Glomerular endothelial cell (primary cell): ENCODE measurements around the gene SLC25A26. TPM values are rescaled to one million over a fixed set of nuclear protein-coding genes. Genes with fewer than 3 reads are reported as not detected.

Source experiments
- DNase-seq: peaks from one replicate; pipeline ENCODE4 v3.0.0-alpha.2; 2011; ENCODE audit warnings: low read depth, low spot score; ENCODE audit errors: extremely low read depth
- total RNA-seq: library from RNA; depleted of rRNA; stranded (reverse); fragments of >200 nt; gene quantifications from 2 replicates; pipeline ENCODE4 v1.2.3, GENCODE V29; 2015

SLC25A26 gene
- 9.1 and 12.9 TPM in 2 replicates for total RNA-seq

DNA sequence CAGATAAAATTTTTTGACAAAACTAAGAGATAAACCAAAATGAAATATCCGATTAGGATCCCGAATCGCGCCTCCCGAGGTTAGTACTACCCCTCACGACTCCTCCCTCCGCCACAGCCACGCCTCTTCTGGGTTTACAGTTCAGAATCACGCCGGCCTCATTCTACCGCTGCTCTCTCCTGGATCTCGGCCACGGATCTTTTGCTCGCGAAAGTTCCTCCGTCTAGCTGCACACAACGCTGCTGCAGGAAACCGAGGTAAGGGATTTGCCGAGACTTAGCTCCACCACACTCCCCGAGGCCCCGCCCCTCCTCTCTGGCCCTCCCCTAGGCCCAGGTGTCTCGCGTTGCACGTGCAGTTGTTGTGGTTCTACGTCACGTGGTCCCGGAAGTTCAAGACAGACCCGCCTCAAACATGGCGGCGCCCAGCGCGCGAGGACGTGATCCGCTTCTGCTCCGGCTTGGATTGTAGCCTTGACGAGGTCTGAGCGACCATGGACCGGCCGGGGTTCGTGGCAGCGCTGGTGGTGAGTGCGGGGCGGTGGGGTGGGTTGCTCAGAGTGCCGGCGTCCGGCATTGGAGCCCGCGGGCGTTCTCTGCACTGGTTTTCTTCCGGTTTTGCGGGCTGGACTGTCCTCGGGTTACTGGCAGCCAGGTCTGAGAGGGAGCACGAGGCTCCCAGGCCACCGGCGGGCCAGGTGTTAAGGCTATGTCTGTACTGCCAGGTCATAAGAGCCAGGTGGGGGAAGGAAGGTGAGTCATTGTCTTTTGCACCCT, at the start of gene SLC25A26:
SLC25A26 (plus strand) TSS at position 400 of the 776 bp plus-strand sequence; CDS start at position 494, 94 bp downstream.
- peak; percentile 85 for DNase-seq

DNA sequence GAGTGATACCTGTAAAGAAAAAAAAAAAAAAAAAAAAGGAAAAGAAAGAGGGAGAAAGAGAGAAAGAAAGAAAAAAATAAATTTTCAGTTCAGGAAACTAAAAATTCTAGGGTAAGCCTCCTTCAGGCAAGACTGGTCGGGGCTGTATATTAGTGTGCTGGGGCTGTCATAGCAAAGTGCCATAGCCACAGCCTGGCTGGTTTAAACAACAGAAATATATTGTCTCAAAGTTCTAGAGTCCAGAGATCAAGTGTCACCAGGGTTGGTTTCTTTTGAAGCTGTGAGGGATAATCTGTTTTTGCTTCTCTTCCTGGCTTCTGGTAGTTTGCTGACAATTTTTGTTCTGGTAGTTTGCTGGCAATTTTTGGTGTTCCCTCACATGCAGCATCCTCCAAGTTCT, 48.4 kb upstream of the SLC25A26 start:
- DNase-seq, result no peak

GRCh38 chr3:66177026-66177425, 43.8 kb upstream of the SLC25A26 start:
- no peak for DNase-seq

GRCh38 chr3:66178206-66178605, 42.6 kb upstream of the SLC25A26 start:
- DNase-seq, result no peak

GRCh38 chr3:66179793-66180192, 41.0 kb upstream of the SLC25A26 start:
- no peak for DNase-seq

GRCh38 chr3:66181764-66182163, 39.0 kb upstream of the SLC25A26 start:
- no peak for DNase-seq

DNA sequence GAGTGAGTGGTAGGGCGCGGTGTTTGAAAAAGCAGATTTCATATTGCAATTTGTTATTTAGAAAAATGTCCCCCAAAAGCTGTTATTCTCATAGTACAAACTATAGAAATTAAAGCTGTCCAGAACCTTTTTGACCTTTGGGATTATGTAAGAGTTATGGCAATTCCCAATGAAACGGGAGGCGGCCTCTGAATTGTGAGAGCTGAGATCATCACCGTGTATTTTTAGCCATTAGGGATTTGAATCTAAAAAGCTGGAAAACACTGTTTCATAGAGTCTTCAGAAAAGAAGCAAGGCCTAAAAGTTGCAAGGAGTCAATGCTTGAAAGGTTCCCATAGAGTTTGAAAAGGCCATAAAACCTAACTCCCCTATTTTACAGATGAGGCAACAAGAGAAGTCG, 38.6 kb upstream of the SLC25A26 start:
- DNase-seq, result no peak

- no peak for DNase-seq
These were observed 34.3 kb upstream of the SLC25A26 start for GRCh38 chr3:66186545-66186944.

DNA sequence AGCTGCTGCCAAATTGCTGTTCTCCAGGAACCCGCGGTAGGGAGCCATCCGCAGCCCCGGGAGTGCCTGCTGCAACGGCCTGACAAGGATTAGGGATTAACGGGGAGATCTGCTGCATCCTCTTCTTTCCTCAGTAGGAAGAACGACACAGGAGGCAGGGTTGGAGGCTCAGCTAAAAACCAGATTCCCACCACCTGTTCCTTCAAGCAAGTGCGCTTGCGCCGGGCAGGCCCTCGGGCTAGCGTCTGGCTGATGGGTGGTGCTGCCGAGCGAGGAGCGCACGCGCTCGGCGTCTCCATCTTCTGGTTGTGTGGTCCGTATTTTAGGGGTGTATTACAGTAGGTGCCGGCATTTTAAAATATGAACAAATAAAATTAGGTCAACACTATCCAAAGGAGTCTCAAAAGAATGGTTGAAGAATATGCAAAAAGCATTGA, 25.4 kb upstream of the SLC25A26 start:
- DNase-seq, result peak; percentile 16

DNA sequence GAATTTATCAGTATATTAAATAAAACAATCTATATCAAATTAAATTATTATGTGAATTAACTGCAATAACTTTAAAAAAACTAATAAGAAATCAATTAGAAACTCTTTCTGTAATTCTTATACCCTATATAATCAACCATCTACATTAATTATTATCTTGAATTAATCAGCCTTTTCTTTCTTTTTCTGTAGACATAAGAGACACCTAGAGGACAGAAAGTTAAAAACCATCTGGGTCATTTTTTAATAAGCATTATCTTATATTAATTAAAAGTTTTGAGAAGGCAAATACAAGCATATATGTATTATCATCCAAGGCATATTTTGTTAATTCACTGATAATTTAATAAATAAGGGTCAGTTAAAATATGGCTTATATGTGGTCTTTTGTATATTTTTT, 24.2 kb upstream of the SLC25A26 start:
- no peak for DNase-seq

- DNase-seq, result no peak
These were observed 22.2 kb upstream of the SLC25A26 start for GRCh38 chr3:66198437-66199088.

DNA sequence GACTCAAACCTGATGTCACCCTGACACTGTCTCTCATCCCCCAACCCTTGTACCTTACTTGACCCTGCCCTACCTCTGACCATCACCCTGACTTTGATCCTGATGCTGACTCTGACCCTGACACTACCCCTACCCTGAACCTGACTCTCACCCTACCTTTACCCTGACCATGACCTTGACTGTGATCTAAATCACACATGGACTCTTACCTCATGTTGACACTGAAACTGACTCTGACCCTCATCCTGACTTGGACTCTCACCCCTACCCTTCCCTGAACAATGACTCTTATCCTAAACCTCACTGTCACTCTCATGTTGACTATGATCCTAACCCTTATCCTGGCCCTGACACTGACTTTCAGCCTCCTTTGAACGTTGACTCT, 21.7 kb upstream of the SLC25A26 start:
- DNase-seq, result no peak

DNA sequence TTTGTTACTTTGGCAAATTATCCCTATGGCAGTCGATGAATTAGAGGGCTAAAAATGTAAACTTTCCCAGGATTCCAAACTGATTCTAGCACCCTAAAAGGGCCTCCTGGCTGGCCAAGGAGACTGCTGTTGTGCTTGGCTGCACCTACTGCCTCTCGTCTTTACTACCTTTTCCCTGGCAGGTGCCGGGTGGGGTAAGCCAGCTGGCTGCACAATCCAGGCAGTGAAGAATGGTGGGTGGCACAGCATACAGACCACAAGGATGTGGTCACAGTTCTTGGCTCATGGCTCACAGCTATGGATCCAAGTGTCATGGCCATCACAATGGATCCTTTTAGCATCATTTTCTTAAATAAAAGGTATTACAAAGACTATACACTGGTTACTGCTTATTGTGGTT, 20.7 kb upstream of the SLC25A26 start:
- no peak for DNase-seq

- no peak for DNase-seq
These were observed 20.0 kb upstream of the SLC25A26 start for GRCh38 chr3:66200786-66201185.

DNA sequence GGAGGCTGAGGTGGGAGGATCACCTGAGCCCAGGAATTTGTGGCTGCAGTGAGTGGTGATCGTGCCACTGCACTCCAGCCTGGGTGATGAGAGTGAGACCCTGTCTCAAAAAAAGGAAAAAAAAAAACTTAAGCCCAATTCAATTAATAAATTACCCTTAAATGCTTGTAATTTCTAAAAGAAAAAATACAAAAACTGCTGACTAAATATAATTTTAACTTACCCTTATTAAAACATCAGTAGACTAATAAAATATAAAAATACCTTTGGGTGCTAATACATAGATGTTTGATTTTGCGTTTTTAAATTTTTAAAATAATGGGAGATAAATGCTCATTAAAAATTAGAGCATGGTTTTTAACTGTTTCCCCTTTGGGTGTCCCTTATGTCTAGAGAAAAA, 17.5 kb upstream of the SLC25A26 start:
- DNase-seq, result no peak

- DNase-seq, result no peak
These were observed 14.0 kb upstream of the SLC25A26 start for GRCh38 chr3:66206806-66207205.

GRCh38 chr3:66208189-66208588, 12.6 kb upstream of the SLC25A26 start:
- no peak for DNase-seq

DNA sequence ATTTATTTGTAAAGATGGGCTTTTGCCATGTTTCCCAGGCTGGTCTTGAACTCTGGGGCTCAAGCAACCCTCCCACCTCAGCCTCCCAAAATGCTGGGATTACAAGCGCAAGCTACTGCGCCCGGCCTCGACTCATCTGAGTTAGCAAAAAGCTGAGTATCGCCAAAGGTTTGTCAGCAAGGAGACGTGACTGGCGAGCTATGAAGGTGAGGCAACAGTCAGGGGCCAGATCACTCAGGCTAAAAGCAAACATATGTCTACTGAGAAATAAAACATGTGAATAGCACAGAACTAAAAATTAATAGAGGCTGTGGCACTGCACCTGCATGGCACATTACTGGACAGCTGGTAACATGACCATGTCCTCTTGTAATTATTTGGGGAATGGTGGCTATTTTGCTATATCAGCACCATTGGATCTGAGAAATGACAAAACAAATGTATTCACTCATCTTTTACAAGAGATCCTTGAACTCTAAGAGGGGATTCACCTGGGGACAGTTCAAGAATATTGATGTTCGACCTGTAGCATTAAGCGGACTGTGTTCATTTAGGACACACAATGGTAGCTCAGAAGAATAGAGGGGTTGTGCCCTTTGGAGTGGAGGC, 10.0 kb upstream of the SLC25A26 start:
- no peak for DNase-seq

DNA sequence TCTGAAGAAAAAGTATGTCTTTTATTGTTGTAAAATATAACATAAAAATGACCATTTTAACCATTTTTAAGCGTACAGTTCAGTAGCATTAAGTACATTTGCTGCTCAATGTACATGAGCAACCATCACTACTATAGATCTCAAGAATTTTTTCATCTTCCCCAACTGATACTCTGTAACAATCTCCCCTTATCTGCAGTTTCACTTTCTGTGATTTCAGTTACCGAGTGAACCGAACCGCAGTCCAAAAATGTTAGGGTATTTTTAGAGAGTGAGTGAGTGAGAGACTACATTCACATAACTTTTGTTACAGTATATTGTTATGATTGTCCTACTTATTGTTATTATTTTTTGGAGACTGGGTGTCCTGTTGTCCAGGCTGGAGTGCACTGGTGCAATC, 9.0 kb upstream of the SLC25A26 start:
- no peak for DNase-seq

- no peak for DNase-seq
These were observed 5.7 kb upstream of the SLC25A26 start for GRCh38 chr3:66215106-66215505.

DNA sequence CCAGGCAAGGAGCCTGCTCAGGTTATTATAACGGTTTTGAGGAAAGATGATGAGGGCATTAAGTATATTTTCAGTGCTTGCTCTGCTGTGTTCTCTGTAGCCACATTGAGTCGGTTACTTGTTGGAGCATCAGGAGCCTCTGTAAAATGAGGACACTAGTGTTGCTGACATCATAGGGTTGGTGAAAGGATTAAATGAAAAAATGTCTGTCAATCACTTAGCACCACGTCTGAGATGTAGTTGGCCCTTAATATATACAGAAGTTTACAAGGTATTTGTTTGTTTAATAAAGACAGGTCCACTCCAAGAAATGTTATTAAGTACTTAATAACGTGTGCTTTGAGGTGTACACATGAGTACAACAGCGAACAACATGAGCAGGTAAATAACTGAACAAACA, 735 bp upstream of the SLC25A26 start:
- no peak for DNase-seq

- DNase-seq, result no peak
These were observed 3.4 kb downstream of the SLC25A26 start for GRCh38 chr3:66224220-66224619.
